ENCODE measurements around the gene PLA2R1. TPM values are rescaled to one million over a fixed set of nuclear protein-coding genes. Genes with fewer than 3 reads are reported as not detected.

The PLA2R1 gene
- polyA plus RNA-seq, 1 of the 3 experiments (the other 2 are of a cell fraction), result not detected

GRCh38 chr2:160005908-160006307, 56.5 kb downstream of the PLA2R1 start:
- POLR2A ChIA-PET, result no interaction called here
- Histone ChIP-seq H3K27ac (ENCODE audit: low read depth in 2 of 2, low read length in 1 of 2) (no peak overlapping the region), H4K20me1 (ENCODE audit: insufficient read depth) (no peaks in the 10 kb centered on the region), H3K9me2 (no peaks in the 10 kb centered on the region), H2AFZ (ENCODE audit: low read depth) (no peak overlapping the region), H3K9me3 (no peaks in the 10 kb centered on the region), H3K4me2 (no peak overlapping the region), H3K27me3 (ENCODE audit: insufficient read depth) (no peaks in the 10 kb centered on the region; the same call in 1 of the 2 replicates), H3K36me3 (replicated peaks in 1 of 2; ENCODE audit: control insufficient read depth in 1 of 2, insufficient read depth in 2 of 2, low read length in 1 of 2) (no peaks in the 10 kb centered on the region), H3K79me2 (ENCODE audit: insufficient read depth) (no peaks in the 10 kb centered on the region), H3K9ac (no peak overlapping the region), H3K4me3 (ENCODE audit: low read depth in 2 of 2, low read length in 1 of 2) (no peak overlapping the region), H3K4me1 (ENCODE audit: control insufficient read depth in 1 of 2, insufficient read depth in 2 of 2, low read depth in 1 of 2, low read length in 1 of 2) (peaks cover 0 to 5% of the 10 kb centered on the region in 2 experiments; a peak in 2 of 4 replicates), H3F3A (replicated peaks; ENCODE audit: insufficient read depth) (no peaks in the 10 kb centered on the region)
- 63% methylated on average over 3 of the region's 3 CpGs for WGBS (ENCODE audit: low lambda C conversion rate)
- TF ChIP-seq MXI1 (IDR thresholded peaks at IDR 0.05; ENCODE audit: low read depth, low read length), result no peak
- no peak for TF ChIP-seq MEF2A (IDR thresholded peaks at IDR 0.05; ENCODE audit: borderline replicate concordance, low read depth)
- TF ChIP-seq, protein P1, sequence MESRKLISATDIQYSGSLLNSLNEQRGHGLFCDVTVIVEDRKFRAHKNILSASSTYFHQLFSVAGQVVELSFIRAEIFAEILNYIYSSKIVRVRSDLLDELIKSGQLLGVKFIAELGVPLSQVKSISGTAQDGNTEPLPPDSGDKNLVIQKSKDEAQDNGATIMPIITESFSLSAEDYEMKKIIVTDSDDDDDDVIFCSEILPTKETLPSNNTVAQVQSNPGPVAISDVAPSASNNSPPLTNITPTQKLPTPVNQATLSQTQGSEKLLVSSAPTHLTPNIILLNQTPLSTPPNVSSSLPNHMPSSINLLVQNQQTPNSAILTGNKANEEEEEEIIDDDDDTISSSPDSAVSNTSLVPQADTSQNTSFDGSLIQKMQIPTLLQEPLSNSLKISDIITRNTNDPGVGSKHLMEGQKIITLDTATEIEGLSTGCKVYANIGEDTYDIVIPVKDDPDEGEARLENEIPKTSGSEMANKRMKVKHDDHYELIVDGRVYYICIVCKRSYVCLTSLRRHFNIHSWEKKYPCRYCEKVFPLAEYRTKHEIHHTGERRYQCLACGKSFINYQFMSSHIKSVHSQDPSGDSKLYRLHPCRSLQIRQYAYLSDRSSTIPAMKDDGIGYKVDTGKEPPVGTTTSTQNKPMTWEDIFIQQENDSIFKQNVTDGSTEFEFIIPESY (IDR thresholded peaks at IDR 0.05; ENCODE audit: borderline replicate concordance, low read depth), result no peak
- TF ChIP-seq YY1 (IDR thresholded peaks at IDR 0.05; ENCODE audit: low read depth), result no peak
- no peak for TF ChIP-seq GABPA (IDR thresholded peaks at IDR 0.05; ENCODE audit: low read depth)
- TF ChIP-seq FOXM1 (IDR thresholded peaks at IDR 0.05; ENCODE audit: low read depth), result no peak
- TF ChIP-seq GATA2 (CRISPR knock-in tag; IDR thresholded peaks at IDR 0.05), result no peak
- TF ChIP-seq NFIC (IDR thresholded peaks at IDR 0.05; ENCODE audit: borderline replicate concordance), result no peak
- no peak for TF ChIP-seq MAX (IDR thresholded peaks at IDR 0.05; ENCODE audit: low read depth)
- TF ChIP-seq CTCF (IDR thresholded peaks at IDR 0.05), result no peak
- no peak for TF ChIP-seq TCF12 (IDR thresholded peaks at IDR 0.05)
- TF ChIP-seq NRF1 (IDR thresholded peaks at IDR 0.05; ENCODE audit: low read depth, low read length), result no peak
- no peak for DNase-seq
- CTCF ChIA-PET, result interaction anchor here (1.0 kb wide), 1 partner anchor 22 kb away, joined by 3 read pairs; no protein-coding TSS in a partner anchor

DNA sequence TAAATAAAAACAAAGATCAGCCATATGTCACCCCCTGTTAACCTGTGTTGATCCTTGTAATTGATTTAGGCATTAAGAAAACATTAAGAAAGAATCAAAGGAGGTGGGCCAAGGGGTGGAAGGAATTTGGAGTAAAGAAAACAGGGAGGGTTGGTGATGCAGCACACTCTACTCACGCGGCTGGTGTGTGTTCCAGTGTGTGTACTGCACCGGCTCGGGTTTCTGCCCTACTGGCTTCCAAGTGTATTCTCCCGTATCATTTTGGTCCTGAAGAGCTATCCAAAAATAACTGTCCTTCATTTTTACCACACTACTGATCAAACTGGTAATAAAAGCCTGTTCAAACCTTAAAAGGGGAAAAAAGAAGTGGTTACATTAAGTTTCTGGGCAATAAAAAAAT, 56.9 kb downstream of the PLA2R1 start:
- H3K27me3 ChIP-seq (ENCODE audit: insufficient read depth), result no peaks in the 10 kb centered on the region; the same call in 1 of the 2 replicates
- 92% methylated on average over 5 of the region's 5 CpGs for WGBS (ENCODE audit: low lambda C conversion rate)
- H4K20me1 ChIP-seq (ENCODE audit: insufficient read depth), result no peaks in the 10 kb centered on the region
- H2AFZ ChIP-seq (ENCODE audit: low read depth), result no peak overlapping the region
- H3K4me3 ChIP-seq (ENCODE audit: low read depth in 2 of 2, low read length in 1 of 2), result no peak overlapping the region
- H3K36me3 ChIP-seq (replicated peaks in 1 of 2; ENCODE audit: control insufficient read depth in 1 of 2, insufficient read depth in 2 of 2, low read length in 1 of 2), result no peaks in the 10 kb centered on the region
- H3K4me1 ChIP-seq (ENCODE audit: control insufficient read depth in 1 of 2, insufficient read depth in 2 of 2, low read depth in 1 of 2, low read length in 1 of 2), result peaks cover 0 to under 1% of the 10 kb centered on the region in 2 experiments; a peak in 1 of 4 replicates
- ChIA-PET CTCF (interaction anchor here (1.0 to 1.2 kb wide), 2 partner anchors 22 to 37 kb away, joined by 3 read pairs; no protein-coding TSS in a partner anchor), POLR2A (no interaction called here)
- no peaks in the 10 kb centered on the region for H3K9me3 ChIP-seq
- no peaks in the 10 kb centered on the region for H3K79me2 ChIP-seq (ENCODE audit: insufficient read depth)
- H3K4me2 ChIP-seq, result no peak overlapping the region
- no peak overlapping the region for H3K27ac ChIP-seq (ENCODE audit: low read depth in 2 of 2, low read length in 1 of 2)
- H3K9me2 ChIP-seq, result no peaks in the 10 kb centered on the region
- no peaks in the 10 kb centered on the region for H3F3A ChIP-seq (replicated peaks; ENCODE audit: insufficient read depth)
- no peak for DNase-seq
- H3K9ac ChIP-seq, result no peak overlapping the region
- TF ChIP-seq TCF12 (IDR thresholded peaks at IDR 0.05) (no peak), FOSL2 (IDR thresholded peaks at IDR 0.05; ENCODE audit: borderline replicate concordance, low read depth) (no peak), REST (IDR thresholded peaks at IDR 0.05; ENCODE audit: low read depth, low read length) (no peak), JUND (IDR thresholded peaks at IDR 0.05) (no peak), GATA2 (CRISPR knock-in tag; IDR thresholded peaks at IDR 0.05) (no peak), CTCF (IDR thresholded peaks at IDR 0.05) (no peak), MXI1 (IDR thresholded peaks at IDR 0.05; ENCODE audit: low read depth, low read length) (no peak), ELF1 (IDR thresholded peaks at IDR 0.05) (no peak)
- TF ChIP-seq, protein P2, sequence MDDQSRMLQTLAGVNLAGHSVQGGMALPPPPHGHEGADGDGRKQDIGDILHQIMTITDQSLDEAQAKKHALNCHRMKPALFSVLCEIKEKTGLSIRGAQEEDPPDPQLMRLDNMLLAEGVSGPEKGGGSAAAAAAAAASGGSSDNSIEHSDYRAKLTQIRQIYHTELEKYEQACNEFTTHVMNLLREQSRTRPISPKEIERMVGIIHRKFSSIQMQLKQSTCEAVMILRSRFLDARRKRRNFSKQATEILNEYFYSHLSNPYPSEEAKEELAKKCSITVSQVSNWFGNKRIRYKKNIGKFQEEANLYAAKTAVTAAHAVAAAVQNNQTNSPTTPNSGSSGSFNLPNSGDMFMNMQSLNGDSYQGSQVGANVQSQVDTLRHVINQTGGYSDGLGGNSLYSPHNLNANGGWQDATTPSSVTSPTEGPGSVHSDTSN (IDR thresholded peaks at IDR 0.05), result no peak

Data from SK-N-SH (cell line).